Measurements from ENCODE around the gene IGLON5.

DNA sequence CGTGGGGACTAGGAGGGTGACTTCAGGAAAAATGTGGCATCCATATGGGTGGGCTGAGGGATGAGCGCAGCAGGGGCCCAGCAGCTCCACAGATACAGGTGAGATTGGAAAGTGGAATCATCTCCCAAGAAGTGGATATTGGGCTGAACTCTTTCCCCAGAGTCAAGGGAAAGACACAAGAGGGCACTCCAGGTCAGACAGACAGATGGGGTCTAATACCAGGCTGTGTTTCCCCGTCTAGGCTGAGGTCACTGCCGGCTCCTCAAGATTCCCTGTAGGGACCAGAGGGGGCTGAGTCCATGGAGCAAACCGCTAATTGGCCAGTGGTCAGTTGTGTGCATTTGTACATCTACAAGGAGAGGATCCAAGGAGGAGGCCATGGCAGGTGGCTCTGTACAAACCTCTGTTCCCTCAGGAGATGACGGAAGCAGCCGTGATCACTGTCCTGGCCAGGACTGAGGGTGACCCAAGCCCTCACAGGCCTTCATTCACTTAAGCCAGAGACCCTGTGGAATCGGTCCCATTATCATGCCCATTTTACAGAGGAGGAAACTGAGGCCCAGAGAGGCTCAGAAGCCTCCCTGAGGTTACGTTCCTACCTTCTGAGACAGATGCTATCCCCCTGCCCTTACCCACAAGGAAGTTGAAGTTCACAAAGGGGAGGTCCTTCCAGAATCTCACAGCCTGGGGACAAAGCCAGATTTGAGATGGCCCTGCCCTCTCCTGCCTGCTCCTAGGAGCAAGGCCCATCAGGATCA, 14.9 kb upstream of the IGLON5 start:
- no peak for TF ChIP-seq POLR2AphosphoS5 (IDR thresholded peaks at IDR 0.05)
- TF ChIP-seq, protein P1, sequence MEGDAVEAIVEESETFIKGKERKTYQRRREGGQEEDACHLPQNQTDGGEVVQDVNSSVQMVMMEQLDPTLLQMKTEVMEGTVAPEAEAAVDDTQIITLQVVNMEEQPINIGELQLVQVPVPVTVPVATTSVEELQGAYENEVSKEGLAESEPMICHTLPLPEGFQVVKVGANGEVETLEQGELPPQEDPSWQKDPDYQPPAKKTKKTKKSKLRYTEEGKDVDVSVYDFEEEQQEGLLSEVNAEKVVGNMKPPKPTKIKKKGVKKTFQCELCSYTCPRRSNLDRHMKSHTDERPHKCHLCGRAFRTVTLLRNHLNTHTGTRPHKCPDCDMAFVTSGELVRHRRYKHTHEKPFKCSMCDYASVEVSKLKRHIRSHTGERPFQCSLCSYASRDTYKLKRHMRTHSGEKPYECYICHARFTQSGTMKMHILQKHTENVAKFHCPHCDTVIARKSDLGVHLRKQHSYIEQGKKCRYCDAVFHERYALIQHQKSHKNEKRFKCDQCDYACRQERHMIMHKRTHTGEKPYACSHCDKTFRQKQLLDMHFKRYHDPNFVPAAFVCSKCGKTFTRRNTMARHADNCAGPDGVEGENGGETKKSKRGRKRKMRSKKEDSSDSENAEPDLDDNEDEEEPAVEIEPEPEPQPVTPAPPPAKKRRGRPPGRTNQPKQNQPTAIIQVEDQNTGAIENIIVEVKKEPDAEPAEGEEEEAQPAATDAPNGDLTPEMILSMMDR (IDR thresholded peaks at IDR 0.05), result no peak
- TF ChIP-seq POLR2A (IDR thresholded peaks at IDR 0.05; ENCODE audit: low read depth), result no peak
